OCI-LY7 (cell line): Measurements from ENCODE around the gene ZNF613. TPM values are rescaled to one million over a fixed set of nuclear protein-coding genes. Genes with fewer than 3 reads are reported as not detected.
A peak's percentile ranks its signal among the peaks of the same experiment; 100 is the strongest.

Experiments used
- BruUV-seq: library from RNA; stranded (reverse); fragments of 400-500 nt; replicated peaks from 2 replicates; lab custom pipeline; 2021; lab: Mats Ljungman, UMichigan
- CTCF ChIA-PET: fragments of 300-600 bp; sonication (Branson Sonifier 250); formaldehyde crosslinking; loops from one replicate; lab custom pipeline; 2022; ENCODE audit warnings: antibody characterized with exemption; ENCODE audit not compliant: unreplicated experiment; lab: Charles Lee
- POLR2A ChIA-PET: fragments of 300-600 bp; sonication (Branson Sonifier 250); formaldehyde crosslinking; loops from one replicate; lab custom pipeline; 2022; ENCODE audit warnings: antibody characterized with exemption; lab: Charles Lee
- DNase-seq: peaks from one replicate; pipeline ENCODE4 v3.0.0-alpha.2; 2015; ENCODE audit warnings: low spot score
- H2AFZ ChIP-seq: fragments of 200-600 bp; sonication (generic), shearing (Covaris generic); 2 replicates; pipeline ENCODE4 v1.6.1; 2014; ENCODE audit warnings: mild to moderate bottlenecking, antibody characterized with exemption, low read length, moderate library complexity
- H3K27ac ChIP-seq: fragments of 200-600 bp; sonication (generic); 2 replicates; pipeline ENCODE4 v1.5.1; 2014; ENCODE audit warnings: mixed run types, low read depth, mild to moderate bottlenecking, moderate library complexity, low read length, inconsistent platforms; ENCODE audit not compliant: poor library complexity, severe bottlenecking
- H3K36me3 ChIP-seq: fragments of 200-600 bp; sonication (generic); 2 replicates; pipeline ENCODE4 v1.6.1; 2014; ENCODE audit warnings: mild to moderate bottlenecking, antibody characterized with exemption, low read length, moderate library complexity, mixed read lengths; ENCODE audit not compliant: insufficient read depth
- H3K4me1 ChIP-seq: fragments of 200-600 bp; sonication (generic); 2 replicates; pipeline ENCODE4 v1.5.1; 2014; ENCODE audit warnings: mild to moderate bottlenecking, low read length; ENCODE audit not compliant: insufficient read depth, poor library complexity, severe bottlenecking
- H3K4me2 ChIP-seq: fragments of 200-600 bp; sonication (generic); 2 replicates; pipeline ENCODE4 v1.6.1; 2014; ENCODE audit warnings: mild to moderate bottlenecking, low read length
- H3K4me3 ChIP-seq: fragments of 200-600 bp; sonication (generic); 2 replicates; pipeline ENCODE4 v1.5.1; 2014; ENCODE audit warnings: mild to moderate bottlenecking, low read depth, low read length; ENCODE audit not compliant: poor library complexity, severe bottlenecking
- H3K79me2 ChIP-seq: fragments of 200-600 bp; sonication (generic); 2 replicates; pipeline ENCODE4 v1.6.1; 2016; ENCODE audit warnings: low read depth, mild to moderate bottlenecking, low read length, moderate library complexity, mixed read lengths; ENCODE audit not compliant: insufficient read depth
- H3K9me2 ChIP-seq: fragments of 200-600 bp; sonication (generic); 2 replicates; pipeline ENCODE4 v1.6.1; 2016; ENCODE audit warnings: mild to moderate bottlenecking, low read length, mixed read lengths; ENCODE audit not compliant: insufficient read depth
- H3K9me3 ChIP-seq: fragments of 200-600 bp; sonication (generic); 2 replicates; pipeline ENCODE4 v1.6.1; 2014; ENCODE audit warnings: mild to moderate bottlenecking, mixed run types, low read length, mixed read lengths
- H4K20me1 ChIP-seq: fragments of 200-600 bp; sonication (generic); 2 replicates; pipeline ENCODE4 v1.6.1; 2014; ENCODE audit warnings: mild to moderate bottlenecking, antibody characterized with exemption, low read length, moderate library complexity, mixed read lengths; ENCODE audit not compliant: insufficient read depth
- EZH2phosphoT487 ChIP-seq: fragments of 200-600 bp; sonication (generic); IDR thresholded peaks from 2 replicates; pipeline ENCODE4 v1.6.1; 2018; ENCODE audit warnings: low read depth, borderline replicate concordance, mild to moderate bottlenecking, mixed run types, antibody characterized with exemption, low read length, moderate library complexity, mixed read lengths
- intact Hi-C: fragments of 100-400 bp; cut with micrococcal nuclease; formaldehyde crosslinking; loops from one replicate; pipeline ENCODE4 v1.10.0; 2022; ENCODE audit not compliant: unreplicated experiment
- total RNA-seq, 2 experiments: library from RNA; depleted of rRNA in 1 of 2; stranded (reverse); fragments of >200 nt in 1 of 2; shearing (Covaris generic) in 1 of 2; gene quantifications; 2 replicates each; pipeline ENCODE4 v1.2.3, GENCODE V29; 2014 to 2022
- TF ChIP-seq, protein P1 (sequence below): fragments of 200-600 bp; sonication (generic); conservative IDR thresholded peaks from 2 replicates; pipeline ENCODE4 v1.5.1; 2014; ENCODE audit warnings: mild to moderate bottlenecking, antibody characterized with exemption, low read length, moderate library complexity, mixed read lengths

Gene ZNF613
- total RNA-seq, 2 experiments from 2014 or later: 4.5 to 10.0 TPM

DNA sequence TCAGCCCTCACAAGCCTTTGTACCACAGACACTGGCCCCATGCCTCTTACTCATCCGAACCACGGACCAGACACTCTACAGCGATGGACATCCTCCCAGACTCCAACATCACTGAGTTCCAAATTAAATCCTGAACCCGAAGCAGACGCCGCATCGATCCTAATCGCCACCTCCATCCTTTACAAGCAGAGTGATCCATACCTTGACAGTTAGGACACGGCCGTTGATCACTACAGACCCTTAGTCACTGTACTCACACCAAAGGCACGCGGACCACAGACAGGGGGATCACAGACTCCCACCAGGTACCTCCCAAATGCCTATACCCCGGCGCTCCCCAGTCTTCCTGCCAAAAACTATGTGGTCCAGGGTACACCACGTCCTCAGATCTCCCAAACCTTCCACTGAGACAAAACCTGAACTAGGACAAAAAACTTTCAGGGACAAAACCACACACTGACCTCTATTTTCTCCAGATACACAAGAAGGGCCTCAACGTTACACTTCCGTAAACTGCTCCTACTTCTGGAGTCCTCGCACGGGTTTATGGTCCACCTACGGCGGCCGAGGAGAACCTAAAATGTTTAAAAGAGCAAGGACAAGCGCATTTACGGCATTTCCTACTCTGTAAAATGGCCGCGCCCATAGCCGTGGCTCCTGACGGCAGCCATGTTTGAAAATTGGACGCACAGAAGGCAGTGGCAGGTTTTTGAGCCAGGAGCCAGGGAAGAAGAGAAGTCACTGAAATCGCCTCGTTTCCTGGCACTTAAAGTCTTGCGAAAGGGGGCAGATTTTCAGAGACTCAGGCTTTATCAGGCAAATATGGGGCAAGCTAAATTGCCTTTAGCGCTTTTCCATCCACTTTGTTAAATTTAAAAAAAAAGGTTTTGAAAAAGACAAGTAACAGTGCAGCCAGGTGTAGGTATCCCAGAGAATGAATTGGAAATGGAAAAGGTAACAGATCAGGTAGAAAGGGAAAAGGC is 59.3 kb downstream of the ZNF613 start, which contains the start of gene ZNF350:
ZNF350 (minus strand) TSS at position 532 of the 983 bp plus-strand sequence. CDS start 12,480 bp downstream, outside the sequence.
- Histone ChIP-seq H3K36me3 (no peaks in the 10 kb centered on the region; the same call in 1 of the 2 replicates), H4K20me1 (no peaks in the 10 kb centered on the region), H2AFZ (peak within 1 kb of the TSS; percentile 100), H3K9me2 (no peaks in the 10 kb centered on the region), H3K4me2 (peak within 1 kb of the TSS; percentile 67), H3K4me3 (peak within 1 kb of the TSS; percentile 94), H3K9me3 (peaks cover 40% of the 10 kb centered on the region; the same call in 1 of the 2 replicates), H3K79me2 (peaks cover 18% of the 10 kb centered on the region), H3K27ac (no peak within 1 kb of the TSS), H3K4me1 (peaks cover 4% of the 10 kb centered on the region)
- POLR2A ChIA-PET: no interaction called here
- TSS peak; percentile 79 for BruUV-seq
- DNase-seq: peak; percentile 94
- intact Hi-C loops: loop anchor here (1.0 kb wide), 2 partner anchors 42 to 59 kb away; partner anchors contain the start of genes ZNF613 and ZNF614
- CTCF ChIA-PET: interaction anchor here (0.6 kb wide), 1 partner anchor 1167 kb away, joined by 3 read pairs; no protein-coding TSS in a partner anchor
- no peak for TF ChIP-seq EZH2phosphoT487
- TF ChIP-seq, protein P1, sequence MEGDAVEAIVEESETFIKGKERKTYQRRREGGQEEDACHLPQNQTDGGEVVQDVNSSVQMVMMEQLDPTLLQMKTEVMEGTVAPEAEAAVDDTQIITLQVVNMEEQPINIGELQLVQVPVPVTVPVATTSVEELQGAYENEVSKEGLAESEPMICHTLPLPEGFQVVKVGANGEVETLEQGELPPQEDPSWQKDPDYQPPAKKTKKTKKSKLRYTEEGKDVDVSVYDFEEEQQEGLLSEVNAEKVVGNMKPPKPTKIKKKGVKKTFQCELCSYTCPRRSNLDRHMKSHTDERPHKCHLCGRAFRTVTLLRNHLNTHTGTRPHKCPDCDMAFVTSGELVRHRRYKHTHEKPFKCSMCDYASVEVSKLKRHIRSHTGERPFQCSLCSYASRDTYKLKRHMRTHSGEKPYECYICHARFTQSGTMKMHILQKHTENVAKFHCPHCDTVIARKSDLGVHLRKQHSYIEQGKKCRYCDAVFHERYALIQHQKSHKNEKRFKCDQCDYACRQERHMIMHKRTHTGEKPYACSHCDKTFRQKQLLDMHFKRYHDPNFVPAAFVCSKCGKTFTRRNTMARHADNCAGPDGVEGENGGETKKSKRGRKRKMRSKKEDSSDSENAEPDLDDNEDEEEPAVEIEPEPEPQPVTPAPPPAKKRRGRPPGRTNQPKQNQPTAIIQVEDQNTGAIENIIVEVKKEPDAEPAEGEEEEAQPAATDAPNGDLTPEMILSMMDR: no peak

DNA sequence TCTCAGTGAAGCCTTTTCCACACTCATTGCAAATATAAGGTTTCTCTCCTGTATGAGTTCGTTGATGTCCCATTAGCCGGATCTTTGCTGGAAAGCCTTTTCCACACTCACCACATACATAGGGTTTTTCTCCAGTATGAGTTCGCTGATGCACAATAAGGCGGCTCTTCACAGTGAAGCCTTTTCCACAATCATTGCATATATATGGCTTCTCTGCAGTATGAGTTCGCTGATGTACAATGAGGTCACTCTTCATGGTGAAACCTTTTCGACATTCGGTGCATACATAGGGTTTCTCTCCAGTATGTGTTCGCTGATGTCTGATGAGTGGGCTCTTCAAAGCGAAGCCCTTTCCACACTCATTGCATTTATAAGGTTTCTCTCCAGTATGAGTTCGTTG is 66.2 kb downstream of the ZNF613 start:
- ChIA-PET POLR2A (no interaction called here), CTCF (no interaction called here)
- H3K9me2 ChIP-seq: no peaks in the 10 kb centered on the region
- H3K4me3 ChIP-seq: no peak overlapping the region
- H4K20me1 ChIP-seq: no peaks in the 10 kb centered on the region
- H3K27ac ChIP-seq: no peak overlapping the region
- H3K4me1 ChIP-seq: no peaks in the 10 kb centered on the region
- H3K79me2 ChIP-seq: no peaks in the 10 kb centered on the region
- H3K36me3 ChIP-seq: no peaks in the 10 kb centered on the region
- BruUV-seq: no TSS peak
- peaks cover 37% of the 10 kb centered on the region for H3K9me3 ChIP-seq
- DNase-seq: no peak
- no peak overlapping the region for H3K4me2 ChIP-seq
- TF ChIP-seq, protein P1: no peak
- TF ChIP-seq EZH2phosphoT487: no peak
- H2AFZ ChIP-seq: no peak overlapping the region
- intact Hi-C loops: no loop called here
